MCF 10A (cell line): ENCODE results near the gene OXER1. TPM values are rescaled to one million over a fixed set of nuclear protein-coding genes. Genes with fewer than 3 reads are reported as not detected.

ENCODE experiments used
- BruUV-seq: library from RNA; stranded (reverse); fragments of 400-500 nt; replicated peaks from 2 replicates; lab custom pipeline; 2021; lab: Mats Ljungman, UMichigan
- CTCF ChIA-PET: fragments of 300-600 bp; sonication (Branson Sonifier 250); formaldehyde crosslinking; extraction: SDS; loops from one replicate; lab custom pipeline; 2021; ENCODE audit warnings: antibody characterized with exemption, inconsistent platforms; lab: Yijun Ruan, JAX
- POLR2A ChIA-PET: fragments of 300-600, 350-650 bp; sonication (Branson Sonifier 250); formaldehyde crosslinking; extraction: SDS; loops from one replicate; lab custom pipeline; 2020; ENCODE audit warnings: antibody characterized with exemption, inconsistent platforms; lab: Yijun Ruan, JAX
- DNase-seq: peaks from one replicate; pipeline ENCODE4 v3.0.0-alpha.2; 2018; ENCODE audit not compliant: unreplicated experiment
- H3K27ac Mint-ChIP-seq: one replicate; pipeline ENCODE4 v1.8.0; 2022; ENCODE audit warnings: mild to moderate bottlenecking, low read depth, mixed read lengths; ENCODE audit not compliant: unreplicated experiment
- H3K27me3 Mint-ChIP-seq: one replicate; pipeline ENCODE4 v1.8.0; 2022; ENCODE audit warnings: mixed read lengths; ENCODE audit not compliant: insufficient read depth, unreplicated experiment
- H3K36me3 Mint-ChIP-seq: one replicate; pipeline ENCODE4 v1.8.0; 2022; ENCODE audit warnings: mild to moderate bottlenecking, moderate library complexity, mixed read lengths; ENCODE audit not compliant: insufficient read depth, unreplicated experiment
- H3K4me1 Mint-ChIP-seq: one replicate; pipeline ENCODE4 v1.8.0; 2022; ENCODE audit warnings: mixed read lengths; ENCODE audit not compliant: insufficient read depth, unreplicated experiment
- H3K4me3 Mint-ChIP-seq: one replicate; pipeline ENCODE4 v1.8.0; 2022; ENCODE audit warnings: mild to moderate bottlenecking, moderate library complexity, mixed read lengths; ENCODE audit not compliant: unreplicated experiment
- H3K9me3 Mint-ChIP-seq: one replicate; pipeline ENCODE4 v1.8.0; 2022; ENCODE audit warnings: mixed read lengths; ENCODE audit not compliant: unreplicated experiment
- intact Hi-C: fragments of 100-400 bp; cut with micrococcal nuclease; formaldehyde crosslinking; loops from 2 replicates; pipeline ENCODE4 v1.14.1; 2022
- total RNA-seq: library from RNA; stranded (reverse); gene quantifications from 2 replicates; pipeline ENCODE4 v1.2.3, GENCODE V29; 2022
- TF ChIP-seq, protein P1 (sequence below): fragments of 200-600 bp; IDR thresholded peaks from one replicate; pipeline ENCODE4 v1.8.0; 2022; ENCODE audit warnings: antibody characterized with exemption, mild to moderate bottlenecking; ENCODE audit not compliant: unreplicated experiment

The OXER1 gene
- total RNA-seq, 1 experiment from 2014 or later, result not detected

- no peak for DNase-seq
- TF ChIP-seq, protein P1, sequence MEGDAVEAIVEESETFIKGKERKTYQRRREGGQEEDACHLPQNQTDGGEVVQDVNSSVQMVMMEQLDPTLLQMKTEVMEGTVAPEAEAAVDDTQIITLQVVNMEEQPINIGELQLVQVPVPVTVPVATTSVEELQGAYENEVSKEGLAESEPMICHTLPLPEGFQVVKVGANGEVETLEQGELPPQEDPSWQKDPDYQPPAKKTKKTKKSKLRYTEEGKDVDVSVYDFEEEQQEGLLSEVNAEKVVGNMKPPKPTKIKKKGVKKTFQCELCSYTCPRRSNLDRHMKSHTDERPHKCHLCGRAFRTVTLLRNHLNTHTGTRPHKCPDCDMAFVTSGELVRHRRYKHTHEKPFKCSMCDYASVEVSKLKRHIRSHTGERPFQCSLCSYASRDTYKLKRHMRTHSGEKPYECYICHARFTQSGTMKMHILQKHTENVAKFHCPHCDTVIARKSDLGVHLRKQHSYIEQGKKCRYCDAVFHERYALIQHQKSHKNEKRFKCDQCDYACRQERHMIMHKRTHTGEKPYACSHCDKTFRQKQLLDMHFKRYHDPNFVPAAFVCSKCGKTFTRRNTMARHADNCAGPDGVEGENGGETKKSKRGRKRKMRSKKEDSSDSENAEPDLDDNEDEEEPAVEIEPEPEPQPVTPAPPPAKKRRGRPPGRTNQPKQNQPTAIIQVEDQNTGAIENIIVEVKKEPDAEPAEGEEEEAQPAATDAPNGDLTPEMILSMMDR, result no peak
- Mint-ChIP-seq H3K4me3 (no peak overlapping the region), H3K27me3 (no peaks in the 10 kb centered on the region), H3K9me3 (no peaks in the 10 kb centered on the region), H3K27ac (no peak overlapping the region), H3K36me3 (peaks cover 4% of the 10 kb centered on the region), H3K4me1 (no peaks in the 10 kb centered on the region)
- ChIA-PET POLR2A (no interaction called here), CTCF (interaction anchor here (1.2 kb wide), 1 partner anchor 13 kb away, joined by 3 read pairs; no protein-coding TSS in a partner anchor)
- intact Hi-C loops, result no loop called here
- BruUV-seq, result no TSS peak
These were observed 9.2 kb downstream of the OXER1 start for GRCh38 chr2:42754776-42755140.

GRCh38 chr2:42754021-42754775 is 9.7 kb downstream of the OXER1 start:
- H3K9me3 Mint-ChIP-seq, result no peaks in the 10 kb centered on the region
- intact Hi-C loops, result no loop called here
- no peaks in the 10 kb centered on the region for H3K27me3 Mint-ChIP-seq
- no TSS peak for BruUV-seq
- TF ChIP-seq, protein P1, result no peak
- peaks cover 4% of the 10 kb centered on the region for H3K36me3 Mint-ChIP-seq
- POLR2A ChIA-PET, result no interaction called here
- no peak overlapping the region for H3K4me3 Mint-ChIP-seq
- H3K27ac Mint-ChIP-seq, result no peak overlapping the region
- H3K4me1 Mint-ChIP-seq, result no peaks in the 10 kb centered on the region
- CTCF ChIA-PET, result no interaction called here
- DNase-seq, result no peak

GRCh38 chr2:42752816-42753813 is 10.8 kb downstream of the OXER1 start:
- Mint-ChIP-seq H3K27ac (no peak overlapping the region), H3K4me1 (no peaks in the 10 kb centered on the region), H3K27me3 (no peaks in the 10 kb centered on the region), H3K4me3 (no peak overlapping the region), H3K36me3 (peaks cover 4% of the 10 kb centered on the region), H3K9me3 (no peaks in the 10 kb centered on the region)
- CTCF ChIA-PET, result no interaction called here
- intact Hi-C loops, result no loop called here
- no peak for DNase-seq
- TF ChIP-seq, protein P1, result no peak
- POLR2A ChIA-PET, result interaction anchor here (1.2 kb wide), 1 partner anchor 24 kb away, joined by 3 read pairs; no protein-coding TSS in a partner anchor
- no TSS peak for BruUV-seq

DNA sequence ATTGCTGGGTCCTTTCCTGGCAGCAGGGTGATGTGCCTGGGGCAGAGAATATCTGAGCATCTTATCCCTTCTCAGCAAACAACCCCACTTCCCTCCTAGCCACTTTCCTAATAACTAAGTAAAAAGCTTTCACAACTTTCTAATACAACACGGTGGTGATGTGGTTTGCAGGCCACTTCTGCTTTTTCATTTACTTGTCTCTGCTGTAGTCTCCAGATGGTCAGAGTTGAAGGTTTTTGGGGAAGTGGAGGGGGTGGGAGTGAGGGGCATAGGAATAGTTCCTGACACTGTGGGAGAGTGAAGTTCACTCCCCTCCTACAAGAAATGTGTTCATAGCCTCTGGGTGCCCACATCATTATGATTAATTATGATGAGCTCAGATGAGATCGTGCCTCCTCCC is 11.6 kb downstream of the OXER1 start:
- CTCF ChIA-PET, result interaction anchor here (1.0 kb wide), 1 partner anchor 10 kb away, joined by 4 read pairs; no protein-coding TSS in a partner anchor
- POLR2A ChIA-PET, result interaction anchor here (1.2 kb wide), 1 partner anchor 24 kb away, joined by 3 read pairs; no protein-coding TSS in a partner anchor
- BruUV-seq, result no TSS peak

More for the DNA sequence above, 11.6 kb downstream of the OXER1 start:
- Mint-ChIP-seq H3K27ac (no peak overlapping the region), H3K27me3 (no peaks in the 10 kb centered on the region), H3K36me3 (peaks cover 4% of the 10 kb centered on the region), H3K4me1 (no peaks in the 10 kb centered on the region), H3K9me3 (no peaks in the 10 kb centered on the region), H3K4me3 (no peak overlapping the region)
- no peak for DNase-seq
- intact Hi-C loops, result no loop called here
- TF ChIP-seq, protein P1, result no peak
